Neural cell (in vitro differentiated cells): ENCODE measurements around the gene STN1. TPM values are rescaled to one million over a fixed set of nuclear protein-coding genes. Genes with fewer than 3 reads are reported as not detected.

ENCODE experiments used
- H2AFZ ChIP-seq: fragments of 200-600, 300-800 bp; sonication (generic), shearing (Covaris generic); 2 replicates; pipeline ENCODE4 v1.6.0; 2014; ENCODE audit warnings: low read depth, mild to moderate bottlenecking, antibody characterized with exemption, low read length, moderate library complexity
- H3F3A ChIP-seq: fragments of 200-600 bp; shearing (Covaris generic); 2 replicates; pipeline ENCODE4 v1.6.1; 2016; ENCODE audit warnings: mild to moderate bottlenecking, moderate library complexity, mixed read lengths, antibody characterized with exemption, low read length; ENCODE audit not compliant: insufficient read depth, poor library complexity, severe bottlenecking
- H3K27ac ChIP-seq: fragments of 200-600, 300-800 bp; sonication (generic), shearing (Covaris generic); 2 replicates; pipeline ENCODE4 v1.5.1; 2014; ENCODE audit warnings: mild to moderate bottlenecking, low read length, moderate library complexity
- H3K27me3 ChIP-seq: fragments of 300-800, 200-600 bp; sonication (generic), shearing (Covaris generic); 2 replicates; pipeline ENCODE4 v1.6.0; 2014; ENCODE audit warnings: mild to moderate bottlenecking, low read depth, low read length, moderate library complexity; ENCODE audit not compliant: insufficient read depth
- H3K36me3 ChIP-seq: fragments of 300-800, 200-600 bp; sonication (generic), shearing (Covaris generic); 2 replicates; pipeline ENCODE4 v1.5.1; 2014; ENCODE audit warnings: mild to moderate bottlenecking, antibody characterized with exemption, low read length, moderate library complexity; ENCODE audit not compliant: insufficient read depth
- H3K4me2 ChIP-seq: fragments of 300-800, 200-600 bp; sonication (generic), shearing (Covaris generic); 2 replicates; pipeline ENCODE4 v1.6.0; 2014; ENCODE audit warnings: mild to moderate bottlenecking, low read length
- H3K4me3 ChIP-seq: fragments of 300-800, 200-600 bp; sonication (generic), shearing (Covaris generic); 2 replicates; pipeline ENCODE4 v1.5.1; 2014; ENCODE audit warnings: mild to moderate bottlenecking, low read length, moderate library complexity
- H3K79me2 ChIP-seq: fragments of 200-600 bp; shearing (Covaris generic); replicated peaks from 2 replicates; pipeline ENCODE4 v1.6.0; 2014; ENCODE audit warnings: mild to moderate bottlenecking, low read length, moderate library complexity; ENCODE audit not compliant: insufficient read depth
- H3K9ac ChIP-seq: fragments of 300-800, 200-600 bp; sonication (generic), shearing (Covaris generic); 2 replicates; pipeline ENCODE4 v1.6.1; 2016; ENCODE audit warnings: mild to moderate bottlenecking, low read length, mixed read lengths
- H3K9me2 ChIP-seq: fragments of 200-600 bp; shearing (Covaris generic); 2 replicates; pipeline ENCODE4 v1.6.1; 2016; ENCODE audit warnings: mild to moderate bottlenecking, low read length, mixed read lengths; ENCODE audit not compliant: insufficient read depth
- H3K9me3 ChIP-seq: fragments of 200-600, 300-800 bp; sonication (generic), shearing (Covaris generic); 2 replicates; pipeline ENCODE4 v1.6.1; 2016; ENCODE audit warnings: mild to moderate bottlenecking, mixed run types, low read length, moderate library complexity, mixed read lengths
- H4K20me1 ChIP-seq: fragments of 200-600 bp; shearing (Covaris generic); 2 replicates; pipeline ENCODE4 v1.6.1; 2016; ENCODE audit warnings: mild to moderate bottlenecking, mixed run types; ENCODE audit not compliant: insufficient read depth
- EP300 ChIP-seq: fragments of 450-650 bp; conservative IDR thresholded peaks from 2 replicates; pipeline ENCODE4 v1.6.1; 2014; ENCODE audit warnings: antibody characterized with exemption, mild to moderate bottlenecking, moderate library complexity; ENCODE audit not compliant: poor library complexity, severe bottlenecking
- EZH2 ChIP-seq: fragments of 200-600, 300-800 bp; shearing (Covaris generic), sonication (generic); IDR thresholded peaks from 2 replicates; pipeline ENCODE4 v1.6.1; 2014; ENCODE audit warnings: antibody characterized with exemption, low read length, borderline replicate concordance, mild to moderate bottlenecking; ENCODE audit not compliant: insufficient read depth, poor library complexity, severe bottlenecking
- MXI1 ChIP-seq: fragments of 450-650 bp; conservative IDR thresholded peaks from 2 replicates; pipeline ENCODE4 v1.6.1; 2014; ENCODE audit warnings: antibody characterized with exemption, mild to moderate bottlenecking; ENCODE audit not compliant: poor library complexity, severe bottlenecking
- POLR2AphosphoS5 ChIP-seq: IDR thresholded peaks from 2 replicates; pipeline ENCODE4 v1.6.1; 2012
- RAD21 ChIP-seq: fragments of 450-650 bp; conservative IDR thresholded peaks from 2 replicates; pipeline ENCODE4 v1.6.1; 2014; ENCODE audit warnings: antibody characterized with exemption, mild to moderate bottlenecking, moderate library complexity
- SMC3 ChIP-seq: fragments of 450-650 bp; conservative IDR thresholded peaks from 2 replicates; pipeline ENCODE4 v1.6.1; 2014; ENCODE audit warnings: antibody characterized with exemption, mild to moderate bottlenecking, moderate library complexity; ENCODE audit not compliant: poor library complexity
- TAF1 ChIP-seq: IDR thresholded peaks from 2 replicates; pipeline ENCODE4 v1.6.1; 2012; ENCODE audit warnings: low read depth
- polyA plus RNA-seq: library from polyadenylated mRNA; depleted of rRNA; stranded (reverse); fragments of >200 nt; gene quantifications from 2 replicates; pipeline ENCODE4 v1.2.3, GENCODE V29; 2014
- TF ChIP-seq, protein P1 (sequence below): fragments of 450-650 bp; IDR thresholded peaks from 2 replicates; pipeline ENCODE4 v1.5.1; 2014; ENCODE audit warnings: antibody characterized with exemption, mild to moderate bottlenecking, moderate library complexity; ENCODE audit not compliant: poor library complexity, severe bottlenecking
- TF ChIP-seq, protein P2 (sequence below): IDR thresholded peaks from 2 replicates; pipeline ENCODE4 v1.6.1; 2012; ENCODE audit warnings: borderline replicate concordance

STN1 gene
- polyA plus RNA-seq, 1 donor from 2014 or later = 9.4 TPM

DNA sequence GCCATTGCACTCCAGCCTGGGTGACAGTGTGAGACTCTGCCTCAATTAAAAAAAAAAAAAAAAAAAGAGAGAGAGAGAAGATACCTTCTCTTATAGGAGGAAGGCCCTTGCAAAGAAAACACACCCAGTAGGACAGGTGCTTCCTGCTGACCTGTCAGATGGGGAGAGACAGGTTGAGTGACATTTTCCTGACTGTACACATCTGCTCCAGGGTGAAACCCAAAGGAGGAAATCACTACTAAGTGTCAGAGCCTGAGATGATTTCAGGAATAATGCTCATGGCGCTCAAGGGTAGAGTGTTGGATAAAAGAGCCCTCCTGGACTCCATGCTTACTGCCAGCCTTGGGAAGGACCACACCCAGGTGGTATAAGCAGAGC, 1.7 kb upstream of the STN1 start:
- H2AFZ ChIP-seq = no peak overlapping the region
- H3K9ac ChIP-seq = no peak overlapping the region
- TF ChIP-seq EZH2 (no peak), TAF1 (no peak), EP300 (no peak), MXI1 (no peak), SMC3 (no peak), RAD21 (no peak)
- TF ChIP-seq, protein P1, sequence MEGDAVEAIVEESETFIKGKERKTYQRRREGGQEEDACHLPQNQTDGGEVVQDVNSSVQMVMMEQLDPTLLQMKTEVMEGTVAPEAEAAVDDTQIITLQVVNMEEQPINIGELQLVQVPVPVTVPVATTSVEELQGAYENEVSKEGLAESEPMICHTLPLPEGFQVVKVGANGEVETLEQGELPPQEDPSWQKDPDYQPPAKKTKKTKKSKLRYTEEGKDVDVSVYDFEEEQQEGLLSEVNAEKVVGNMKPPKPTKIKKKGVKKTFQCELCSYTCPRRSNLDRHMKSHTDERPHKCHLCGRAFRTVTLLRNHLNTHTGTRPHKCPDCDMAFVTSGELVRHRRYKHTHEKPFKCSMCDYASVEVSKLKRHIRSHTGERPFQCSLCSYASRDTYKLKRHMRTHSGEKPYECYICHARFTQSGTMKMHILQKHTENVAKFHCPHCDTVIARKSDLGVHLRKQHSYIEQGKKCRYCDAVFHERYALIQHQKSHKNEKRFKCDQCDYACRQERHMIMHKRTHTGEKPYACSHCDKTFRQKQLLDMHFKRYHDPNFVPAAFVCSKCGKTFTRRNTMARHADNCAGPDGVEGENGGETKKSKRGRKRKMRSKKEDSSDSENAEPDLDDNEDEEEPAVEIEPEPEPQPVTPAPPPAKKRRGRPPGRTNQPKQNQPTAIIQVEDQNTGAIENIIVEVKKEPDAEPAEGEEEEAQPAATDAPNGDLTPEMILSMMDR = no peak
- TF ChIP-seq, protein P2, sequence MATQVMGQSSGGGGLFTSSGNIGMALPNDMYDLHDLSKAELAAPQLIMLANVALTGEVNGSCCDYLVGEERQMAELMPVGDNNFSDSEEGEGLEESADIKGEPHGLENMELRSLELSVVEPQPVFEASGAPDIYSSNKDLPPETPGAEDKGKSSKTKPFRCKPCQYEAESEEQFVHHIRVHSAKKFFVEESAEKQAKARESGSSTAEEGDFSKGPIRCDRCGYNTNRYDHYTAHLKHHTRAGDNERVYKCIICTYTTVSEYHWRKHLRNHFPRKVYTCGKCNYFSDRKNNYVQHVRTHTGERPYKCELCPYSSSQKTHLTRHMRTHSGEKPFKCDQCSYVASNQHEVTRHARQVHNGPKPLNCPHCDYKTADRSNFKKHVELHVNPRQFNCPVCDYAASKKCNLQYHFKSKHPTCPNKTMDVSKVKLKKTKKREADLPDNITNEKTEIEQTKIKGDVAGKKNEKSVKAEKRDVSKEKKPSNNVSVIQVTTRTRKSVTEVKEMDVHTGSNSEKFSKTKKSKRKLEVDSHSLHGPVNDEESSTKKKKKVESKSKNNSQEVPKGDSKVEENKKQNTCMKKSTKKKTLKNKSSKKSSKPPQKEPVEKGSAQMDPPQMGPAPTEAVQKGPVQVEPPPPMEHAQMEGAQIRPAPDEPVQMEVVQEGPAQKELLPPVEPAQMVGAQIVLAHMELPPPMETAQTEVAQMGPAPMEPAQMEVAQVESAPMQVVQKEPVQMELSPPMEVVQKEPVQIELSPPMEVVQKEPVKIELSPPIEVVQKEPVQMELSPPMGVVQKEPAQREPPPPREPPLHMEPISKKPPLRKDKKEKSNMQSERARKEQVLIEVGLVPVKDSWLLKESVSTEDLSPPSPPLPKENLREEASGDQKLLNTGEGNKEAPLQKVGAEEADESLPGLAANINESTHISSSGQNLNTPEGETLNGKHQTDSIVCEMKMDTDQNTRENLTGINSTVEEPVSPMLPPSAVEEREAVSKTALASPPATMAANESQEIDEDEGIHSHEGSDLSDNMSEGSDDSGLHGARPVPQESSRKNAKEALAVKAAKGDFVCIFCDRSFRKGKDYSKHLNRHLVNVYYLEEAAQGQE = no peak
- H3K9me3 ChIP-seq = no peaks in the 10 kb centered on the region
- no peak overlapping the region for H3K4me3 ChIP-seq
- H3F3A ChIP-seq = no peaks in the 10 kb centered on the region
- H3K27me3 ChIP-seq = no peaks in the 10 kb centered on the region
- H3K9me2 ChIP-seq = no peaks in the 10 kb centered on the region
- H3K27ac ChIP-seq = no peak overlapping the region
- no peaks in the 10 kb centered on the region for H3K36me3 ChIP-seq
- no peaks in the 10 kb centered on the region for H3K79me2 ChIP-seq
- no peak overlapping the region for H3K4me2 ChIP-seq
- H4K20me1 ChIP-seq = no peaks in the 10 kb centered on the region

DNA sequence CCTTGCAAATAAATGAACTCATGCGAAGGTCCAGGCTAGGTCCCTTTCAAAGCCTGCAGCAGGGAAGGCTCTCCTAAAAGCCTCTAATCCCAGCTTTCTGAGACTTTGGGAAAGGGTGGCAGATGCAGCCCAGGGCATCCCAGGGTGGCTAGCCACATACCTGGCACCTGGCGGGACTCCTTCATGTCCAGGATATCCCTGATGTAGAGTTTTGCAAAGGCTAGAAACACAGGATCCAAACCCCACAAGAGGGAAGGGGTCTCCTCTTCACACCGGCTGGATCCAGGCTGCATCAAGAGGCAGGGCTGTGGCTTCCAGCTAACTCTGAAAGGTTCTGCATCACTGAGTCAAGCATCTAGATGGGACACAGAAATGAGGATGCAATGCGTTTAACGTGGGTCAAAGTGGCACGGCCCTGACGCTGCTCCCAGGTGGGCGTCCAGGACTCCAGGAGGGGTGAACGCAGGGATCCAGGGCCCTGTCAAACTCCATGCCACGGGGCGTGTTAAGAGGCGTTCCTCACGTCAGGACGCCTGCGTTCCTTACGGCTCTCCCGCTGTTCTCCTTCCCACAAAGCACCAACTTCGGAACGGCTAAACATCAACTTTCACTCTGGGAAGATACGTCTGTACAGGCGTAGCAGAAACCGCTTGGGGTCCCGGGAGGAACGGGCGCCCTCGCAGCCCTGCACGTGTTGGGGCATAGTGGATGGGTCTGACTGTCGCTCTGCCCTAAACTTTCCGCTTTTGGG, 507 bp downstream of the STN1 start:
- no peak for TF ChIP-seq POLR2AphosphoS5
- TF ChIP-seq SMC3 = peak; percentile 29
- TF ChIP-seq, protein P2 = no peak
- TF ChIP-seq RAD21 = peak; percentile 26
- TF ChIP-seq, protein P1 = no peak
- TF ChIP-seq EP300 = no peak
- no peak for TF ChIP-seq TAF1
- peak; percentile 88 for TF ChIP-seq MXI1
- no peak for TF ChIP-seq EZH2
- Histone ChIP-seq H2AFZ (peak overlapping the region; percentile 93), H3K27me3 (no peaks in the 10 kb centered on the region), H3K27ac (no peak overlapping the region), H3K4me3 (peak overlapping the region; percentile 77), H3K79me2 (no peaks in the 10 kb centered on the region), H3K9me2 (no peaks in the 10 kb centered on the region), H3K36me3 (no peaks in the 10 kb centered on the region), H3F3A (no peaks in the 10 kb centered on the region), H3K4me2 (peak overlapping the region; percentile 75), H3K9ac (peak overlapping the region; percentile 58), H4K20me1 (no peaks in the 10 kb centered on the region), H3K9me3 (no peaks in the 10 kb centered on the region)
